GM12865 (cell line): ENCODE measurements around the gene UFC1.

Experiments used
- DNase-seq: peaks from one replicate; pipeline ENCODE4 v3.0.0; 2010; ENCODE audit warnings: low read depth
- H3K4me3 ChIP-seq: 2 replicates; pipeline ENCODE4 v1.5.1; 2011; ENCODE audit warnings: mild to moderate bottlenecking, low read depth, low read length, control low read depth
- CTCF ChIP-seq: IDR thresholded peaks from 2 replicates; pipeline ENCODE4 v1.5.1; 2011; ENCODE audit warnings: low read length, control low read depth, low read depth, inconsistent platforms; ENCODE audit not compliant: insufficient read depth; ENCODE audit errors: missing control alignments

The UFC1 gene

GRCh38 chr1:161117759-161118581 is 35.8 kb upstream of the UFC1 start, which contains the start of the genes NIT1 and PFDN2:
TSS of gene NIT1 (plus strand) at chr1:161118105. CDS start at chr1:161118177, 72 bp downstream.
TSS of gene PFDN2 (minus strand) at chr1:161118037. CDS start at chr1:161118026, 11 bp downstream.
- DNase-seq = peak; percentile 89
- peak within 1 kb of the TSS; percentile 74 for H3K4me3 ChIP-seq
- no peak for TF ChIP-seq CTCF

DNA sequence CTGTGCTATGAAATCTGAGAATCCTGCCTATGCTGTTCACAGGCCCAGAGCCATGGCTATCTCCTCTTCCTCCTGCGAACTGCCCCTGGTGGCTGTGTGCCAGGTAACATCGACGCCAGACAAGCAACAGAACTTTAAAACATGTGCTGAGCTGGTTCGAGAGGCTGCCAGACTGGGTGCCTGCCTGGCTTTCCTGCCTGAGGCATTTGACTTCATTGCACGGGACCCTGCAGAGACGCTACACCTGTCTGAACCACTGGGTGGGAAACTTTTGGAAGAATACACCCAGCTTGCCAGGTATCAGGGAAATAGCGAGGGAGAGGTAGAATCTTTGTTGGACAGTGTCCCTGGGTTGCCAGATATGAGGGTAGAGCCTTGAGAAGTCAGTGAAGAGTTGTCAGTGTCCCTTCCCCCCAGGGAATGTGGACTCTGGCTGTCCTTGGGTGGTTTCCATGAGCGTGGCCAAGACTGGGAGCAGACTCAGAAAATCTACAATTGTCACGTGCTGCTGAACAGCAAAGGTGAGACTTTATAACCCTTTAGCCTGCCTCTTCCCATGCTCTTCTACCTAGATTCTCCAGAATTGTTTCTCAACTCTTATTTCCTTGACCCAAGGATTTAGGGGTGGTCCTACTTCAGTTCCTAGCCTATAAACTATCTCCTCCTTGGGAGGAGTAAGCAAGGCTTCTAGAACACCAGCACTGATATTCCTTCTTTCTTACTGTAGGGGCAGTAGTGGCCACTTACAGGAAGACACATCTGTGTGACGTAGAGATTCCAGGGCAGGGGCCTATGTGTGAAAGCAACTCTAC is 34.5 kb upstream of the UFC1 start:
- DNase-seq = peak; percentile 78
- peak overlapping the region; percentile 74 for H3K4me3 ChIP-seq
- TF ChIP-seq CTCF = peak; percentile 41

DNA sequence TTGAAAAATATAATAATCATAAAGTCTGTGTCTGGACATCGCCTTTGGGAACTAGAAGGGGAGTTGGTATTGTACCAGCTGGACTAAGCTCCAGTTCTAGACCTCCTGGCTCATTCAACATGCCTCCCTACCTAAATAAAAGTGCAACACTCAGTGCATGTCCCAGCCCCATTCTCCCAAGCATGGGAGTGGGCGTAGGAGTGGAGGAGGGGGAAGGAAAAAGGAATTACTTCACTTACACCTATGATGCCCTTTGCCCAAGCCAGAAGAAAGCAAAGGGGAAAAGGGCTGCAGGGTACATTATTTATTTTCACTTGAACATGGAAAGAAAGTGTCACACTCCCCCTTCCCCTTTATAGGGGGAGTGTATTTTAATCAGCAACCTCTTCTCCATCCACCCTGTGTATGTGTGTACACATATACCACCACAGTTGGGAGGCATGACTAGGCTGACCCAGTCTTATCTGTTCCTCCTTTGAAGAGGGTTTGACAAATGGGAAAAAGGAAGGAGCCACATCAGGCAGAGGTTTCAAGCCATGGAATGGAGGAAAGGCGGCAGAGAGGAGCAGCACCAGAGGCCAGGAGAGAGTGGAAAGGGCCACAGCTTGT is 32.6 kb upstream of the UFC1 start:
- no peak for TF ChIP-seq CTCF
- no peak overlapping the region for H3K4me3 ChIP-seq
- no peak for DNase-seq

DNA sequence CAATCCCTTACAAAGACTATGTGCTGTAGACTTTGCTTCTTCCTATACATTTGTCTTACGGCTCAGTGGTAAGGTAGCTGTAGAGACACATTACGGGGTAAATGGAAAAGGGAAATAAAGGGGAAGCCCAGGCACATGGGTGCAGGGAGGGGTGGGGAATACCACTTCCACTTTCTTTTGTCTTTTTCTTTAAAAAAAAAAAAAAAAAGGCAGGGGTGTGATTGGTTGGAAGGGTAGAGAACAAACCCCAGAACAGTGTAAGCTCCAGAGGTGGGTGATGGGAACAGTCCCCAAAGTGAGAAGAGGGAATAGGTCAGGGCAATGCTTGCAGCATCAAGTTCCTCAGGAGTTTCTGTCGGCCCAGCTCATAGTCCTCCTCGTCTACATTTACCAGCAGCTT is 31.9 kb upstream of the UFC1 start:
- no peak for TF ChIP-seq CTCF
- DNase-seq = peak; percentile 17
- H3K4me3 ChIP-seq = no peak overlapping the region

- H3K4me3 ChIP-seq = no peak overlapping the region
- no peak for DNase-seq
- no peak for TF ChIP-seq CTCF
These were observed 30.8 kb upstream of the UFC1 start for GRCh38 chr1:161122967-161123366.

DNA sequence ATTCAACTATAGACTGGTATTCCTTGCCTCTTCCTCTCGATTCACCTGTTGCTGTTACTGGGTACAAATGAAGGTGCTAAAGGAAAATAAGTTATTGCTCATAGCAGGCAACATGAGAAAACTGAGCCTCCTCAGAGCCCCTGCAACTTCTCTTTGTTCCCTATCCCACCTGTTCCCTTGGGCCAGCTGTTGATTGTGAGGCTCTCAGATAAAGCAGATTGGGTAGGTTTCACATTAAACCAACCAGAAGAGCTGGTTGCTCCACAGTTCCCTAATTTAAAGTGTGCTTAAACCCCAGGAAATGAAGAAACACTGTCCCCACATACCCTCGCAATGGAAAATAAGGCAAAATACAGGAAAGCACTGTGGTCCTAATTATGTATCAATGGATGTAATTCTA is 26.1 kb upstream of the UFC1 start:
- DNase-seq = no peak
- H3K4me3 ChIP-seq = no peak overlapping the region
- no peak for TF ChIP-seq CTCF
